Subcutaneous abdominal adipose tissue (tissue), 5 donors: ENCODE measurements around the gene FOXP3.

Experiments
- H3K27ac ChIP-seq: one replicate; pipeline ENCODE4 v1.7.0; 2013; ENCODE audit warnings: low read depth, mild to moderate bottlenecking, inconsistent platforms, low read length, moderate library complexity
- H3K27me3 ChIP-seq, 5 donors: one replicate each; pipeline ENCODE4 v1.7.0; 2013; ENCODE audit warnings: low read length in 5 of 5, inconsistent platforms in 1 of 5; ENCODE audit not compliant: control insufficient read depth in 5 of 5, insufficient read depth in 4 of 5
- H3K36me3 ChIP-seq, 5 donors: one replicate each; pipeline ENCODE4 v1.7.0; 2013; ENCODE audit warnings: low read length in 5 of 5; ENCODE audit not compliant: control insufficient read depth in 5 of 5, insufficient read depth in 5 of 5
- H3K4me1 ChIP-seq, 5 donors: one replicate each; pipeline ENCODE4 v1.7.0; 2013; ENCODE audit warnings: low read length in 5 of 5, mild to moderate bottlenecking in 3 of 5, moderate library complexity in 1 of 5; ENCODE audit not compliant: control insufficient read depth in 5 of 5, insufficient read depth in 5 of 5
- H3K4me3 ChIP-seq, 5 donors: one replicate each; pipeline ENCODE4 v1.7.0; 2013; ENCODE audit warnings: low read length in 5 of 5, low read depth in 1 of 5
- H3K9ac ChIP-seq, 5 donors: one replicate each; pipeline ENCODE4 v1.7.0; 2013; ENCODE audit warnings: low read length in 5 of 5, mild to moderate bottlenecking in 4 of 5, moderate library complexity in 3 of 5
- H3K9me3 ChIP-seq, 5 donors: one replicate each; pipeline ENCODE4 v1.7.0; 2013; ENCODE audit warnings: low read length in 5 of 5; ENCODE audit not compliant: control insufficient read depth in 5 of 5
- donor health status: healthy.
- donor health status: healthy.
- donor health status: healthy.
- donor health status: healthy.
- donor health status: healthy.

The FOXP3 gene

GRCh38 chrX:49292400-49293362, 28.2 kb upstream of the FOXP3 start:
- no peak overlapping the region for H3K4me3 ChIP-seq
- H3K4me1 ChIP-seq: no peaks in the 10 kb centered on the region
- H3K27ac ChIP-seq: no peak overlapping the region
- H3K9me3 ChIP-seq: no peaks in the 10 kb centered on the region
- no peak overlapping the region for H3K9ac ChIP-seq
- H3K36me3 ChIP-seq: no peaks in the 10 kb centered on the region
- peaks cover 0 to 12% (median 8%) of the 10 kb centered on the region in 5 donors for H3K27me3 ChIP-seq

GRCh38 chrX:49291615-49292337, 27.3 kb upstream of the FOXP3 start:
- H3K9me3 ChIP-seq: no peaks in the 10 kb centered on the region
- H3K27me3 ChIP-seq: peaks cover 0 to 18% (median 9%) of the 10 kb centered on the region in 5 donors
- H3K27ac ChIP-seq: no peak overlapping the region
- H3K4me1 ChIP-seq: no peaks in the 10 kb centered on the region
- H3K4me3 ChIP-seq: no peak overlapping the region
- no peak overlapping the region for H3K9ac ChIP-seq
- H3K36me3 ChIP-seq: no peaks in the 10 kb centered on the region

GRCh38 chrX:49290215-49290614, 25.7 kb upstream of the FOXP3 start:
- peaks cover 0 to 4% (median 0%) of the 10 kb centered on the region in 5 donors for H3K36me3 ChIP-seq
- no peak overlapping the region for H3K4me3 ChIP-seq
- no peak overlapping the region for H3K9ac ChIP-seq
- no peaks in the 10 kb centered on the region for H3K4me1 ChIP-seq
- no peak overlapping the region for H3K27ac ChIP-seq
- H3K27me3 ChIP-seq: peaks cover 0 to 24% (median 13%) of the 10 kb centered on the region in 5 donors
- H3K9me3 ChIP-seq: no peaks in the 10 kb centered on the region

GRCh38 chrX:49287665-49288064, 23.2 kb upstream of the FOXP3 start:
- H3K4me3 ChIP-seq: no peak overlapping the region

GRCh38 chrX:49286581-49286980, 22.1 kb upstream of the FOXP3 start:
- peaks cover 0 to 20% (median 13%) of the 10 kb centered on the region in 5 donors for H3K27me3 ChIP-seq
- H3K4me1 ChIP-seq: no peaks in the 10 kb centered on the region
- H3K36me3 ChIP-seq: peaks cover 0 to 4% (median 0%) of the 10 kb centered on the region in 5 donors
- no peak overlapping the region for H3K27ac ChIP-seq
- H3K9me3 ChIP-seq: no peaks in the 10 kb centered on the region
- no peak overlapping the region for H3K9ac ChIP-seq
- H3K4me3 ChIP-seq: no peak overlapping the region

More at GRCh38 chrX:49287665-49288064, 23.2 kb upstream of the FOXP3 start:
- Histone ChIP-seq H3K27ac (no peak overlapping the region), H3K27me3 (peaks cover 0 to 21% (median 13%) of the 10 kb centered on the region in 5 donors), H3K36me3 (peaks cover 0 to 4% (median 0%) of the 10 kb centered on the region in 5 donors), H3K4me1 (no peaks in the 10 kb centered on the region), H3K9me3 (no peaks in the 10 kb centered on the region), H3K9ac (no peak overlapping the region)

GRCh38 chrX:49286136-49286535, 21.6 kb upstream of the FOXP3 start:
- Histone ChIP-seq H3K4me1 (no peaks in the 10 kb centered on the region), H3K36me3 (peaks cover 0 to 4% (median 0%) of the 10 kb centered on the region in 5 donors), H3K4me3 (no peak overlapping the region), H3K27ac (no peak overlapping the region), H3K9ac (no peak overlapping the region), H3K9me3 (no peaks in the 10 kb centered on the region), H3K27me3 (peaks cover 0 to 20% (median 13%) of the 10 kb centered on the region in 5 donors)

- Histone ChIP-seq H3K36me3 (peaks cover 0 to 4% (median 0%) of the 10 kb centered on the region in 5 donors), H3K27me3 (peaks cover 0 to 15% (median 12%) of the 10 kb centered on the region in 5 donors), H3K9me3 (no peaks in the 10 kb centered on the region), H3K4me1 (no peaks in the 10 kb centered on the region), H3K9ac (no peak overlapping the region), H3K27ac (no peak overlapping the region), H3K4me3 (no peak overlapping the region)
Measured at GRCh38 chrX:49284212-49284611, 19.7 kb upstream of the FOXP3 start.

GRCh38 chrX:49282647-49283011, 18.1 kb upstream of the FOXP3 start:
- H3K27ac ChIP-seq: no peak overlapping the region
- no peaks in the 10 kb centered on the region for H3K9me3 ChIP-seq
- H3K4me1 ChIP-seq: no peaks in the 10 kb centered on the region
- no peak overlapping the region for H3K9ac ChIP-seq
- H3K4me3 ChIP-seq: no peak overlapping the region
- H3K27me3 ChIP-seq: peaks cover 0 to 15% (median 11%) of the 10 kb centered on the region in 5 donors
- H3K36me3 ChIP-seq: peaks cover 0 to 4% (median 0%) of the 10 kb centered on the region in 5 donors

GRCh38 chrX:49278081-49278480, 13.6 kb upstream of the FOXP3 start:
- peaks cover 0 to 2% (median 0%) of the 10 kb centered on the region in 5 donors for H3K4me1 ChIP-seq
- no peaks in the 10 kb centered on the region for H3K9me3 ChIP-seq
- H3K9ac ChIP-seq: no peak overlapping the region
- peaks cover 0 to 10% (median 6%) of the 10 kb centered on the region in 5 donors for H3K27me3 ChIP-seq
- H3K36me3 ChIP-seq: no peaks in the 10 kb centered on the region
- H3K27ac ChIP-seq: no peak overlapping the region
- no peak overlapping the region for H3K4me3 ChIP-seq

- H3K4me3 ChIP-seq: no peak overlapping the region
- no peaks in the 10 kb centered on the region for H3K36me3 ChIP-seq
- H3K4me1 ChIP-seq: peaks cover 0 to 5% (median 2%) of the 10 kb centered on the region in 5 donors
- no peaks in the 10 kb centered on the region for H3K9me3 ChIP-seq
- H3K27me3 ChIP-seq: peaks cover 0 to 10% (median 6%) of the 10 kb centered on the region in 5 donors
- H3K27ac ChIP-seq: no peak overlapping the region
- no peak overlapping the region for H3K9ac ChIP-seq
Measured at GRCh38 chrX:49277535-49277830, 13.0 kb upstream of the FOXP3 start.
